Measurements from ENCODE around the gene PCDHGA1. TPM values are rescaled to one million over a fixed set of nuclear protein-coding genes. Genes with fewer than 3 reads are reported as not detected.
A peak's percentile ranks its signal among the peaks of the same experiment; 100 is the strongest.

Gene PCDHGA1
- total and polyA plus RNA-seq, 10 donors, result 0.04 to 0.52 (median 0.25) TPM; not detected in 1

- Histone ChIP-seq H3K27me3 (replicated peaks in 1 of 7) (peaks cover 0 to 92% (median 10%) of the 10 kb centered on the region in 7 donors), H3K4me1 (no peaks in the 10 kb centered on the region), H3K9me3 (peaks cover 0 to 100% (median 85%) of the 10 kb centered on the region in 8 donors), H3K36me3 (no peaks in the 10 kb centered on the region), H3K4me3 (no peak overlapping the region), H3K27ac (no peak overlapping the region)
- WGBS, 5 donors, result 65 to 74% (median 69%) methylated on average over 5 of the region's 5 CpGs
- intact Hi-C loops (cut with DNase I; ENCODE audit: low total_unique reads), result no loop called here
- no peak for TF ChIP-seq POLR2A (IDR thresholded peaks at IDR 0.05)
- TF ChIP-seq POLR2AphosphoS5 (IDR thresholded peaks at IDR 0.05), result no peak
- no peak for TF ChIP-seq CTCF (IDR thresholded peaks at IDR 0.05 in 8 of 11, conservative IDR thresholded peaks at IDR 0.05 in 3 of 11)
- no peak for DNase-seq
These were observed 25.8 kb downstream of the PCDHGA1 start for GRCh38 chr5:141356133-141356532.

GRCh38 chr5:141356950-141357349, 26.6 kb downstream of the PCDHGA1 start:
- DNase-seq, result no peak
- Histone ChIP-seq H3K27ac (no peak overlapping the region), H3K36me3 (no peaks in the 10 kb centered on the region), H3K27me3 (replicated peaks in 1 of 7) (peaks cover 0 to 92% (median 5%) of the 10 kb centered on the region in 7 donors), H3K4me3 (no peak overlapping the region), H3K9me3 (peaks cover 0 to 100% (median 85%) of the 10 kb centered on the region in 8 donors), H3K4me1 (no peaks in the 10 kb centered on the region)
- no peak for TF ChIP-seq POLR2AphosphoS5 (IDR thresholded peaks at IDR 0.05)
- WGBS, 5 donors, result 43 to 57% (median 45%) methylated on average over 16 to 19 of the region's 19 CpGs
- intact Hi-C loops (cut with DNase I; ENCODE audit: low total_unique reads), result no loop called here

GRCh38 chr5:141359790-141360426, 29.6 kb downstream of the PCDHGA1 start, which contains the start of gene PCDHGB2:
PCDHGB2 (plus strand) TSS chr5:141359994; CDS start chr5:141360136, 142 bp downstream.
- Histone ChIP-seq H3K27ac (no peak within 1 kb of the TSS), H3K4me3 (peak within 1 kb of the TSS in 5 of 8 donors; percentile 2 to 60 (median 24)), H3K27me3 (replicated peaks in 1 of 7) (peaks cover 0 to 94% (median 16%) of the 10 kb centered on the region in 7 donors), H3K9me3 (peaks cover 0 to 100% (median 97%) of the 10 kb centered on the region in 8 donors), H3K36me3 (peaks cover 0 to 7% (median 0%) of the 10 kb centered on the region in 6 donors), H3K4me1 (no peaks in the 10 kb centered on the region)
- WGBS, 5 donors, result 15 to 23% (median 18%) methylated on average over 23 to 24 of the region's 24 CpGs
- TF ChIP-seq POLR2A (IDR thresholded peaks at IDR 0.05) (no peak), CTCF (IDR thresholded peaks at IDR 0.05 in 8 of 11, conservative IDR thresholded peaks at IDR 0.05 in 3 of 11) (peak in 5 of 11 experiments; percentile 22 to 38 (median 27)), POLR2AphosphoS5 (IDR thresholded peaks at IDR 0.05) (no peak)
- intact Hi-C loops (cut with DNase I; ENCODE audit: low total_unique reads), result no loop called here
- no peak for DNase-seq

GRCh38 chr5:141360685-141361084, 30.4 kb downstream of the PCDHGA1 start:
- Histone ChIP-seq H3K36me3 (peaks cover 0 to 7% (median 0%) of the 10 kb centered on the region in 6 donors), H3K27ac (no peak overlapping the region), H3K27me3 (replicated peaks in 1 of 7) (peaks cover 0 to 94% (median 17%) of the 10 kb centered on the region in 7 donors), H3K4me1 (no peaks in the 10 kb centered on the region), H3K4me3 (peak overlapping the region in 1 of 8 donors; percentile 60), H3K9me3 (peaks cover 0 to 100% (median 97%) of the 10 kb centered on the region in 8 donors)
- no peak for TF ChIP-seq CTCF (IDR thresholded peaks at IDR 0.05 in 8 of 11, conservative IDR thresholded peaks at IDR 0.05 in 3 of 11)
- WGBS, 5 donors, result 35 to 55% (median 47%) methylated on average over 15 of the region's 15 CpGs
- no peak for DNase-seq
- intact Hi-C loops (cut with DNase I; ENCODE audit: low total_unique reads), result no loop called here

Data from spleen (tissue), 11 donors.